Ishikawa (cell line): ENCODE measurements around the gene CCDC9B.

ENCODE experiments used
- CEBPB ChIP-seq: IDR thresholded peaks from 2 replicates; pipeline ENCODE4 v1.6.1; 2012
- CREB1 ChIP-seq: IDR thresholded peaks from 2 replicates; pipeline ENCODE4 v1.6.1; 2012; ENCODE audit warnings: low read depth
- EGR1 ChIP-seq: IDR thresholded peaks from 2 replicates; pipeline ENCODE4 v1.6.1; 2012
- EP300 ChIP-seq: IDR thresholded peaks from 2 replicates; pipeline ENCODE4 v1.6.1; 2012; ENCODE audit warnings: borderline replicate concordance
- FOXM1 ChIP-seq: IDR thresholded peaks from 2 replicates; pipeline ENCODE4 v1.6.1; 2012; ENCODE audit warnings: low read depth, borderline replicate concordance
- RAD21 ChIP-seq: IDR thresholded peaks from 2 replicates; pipeline ENCODE4 v1.6.1; 2012; ENCODE audit warnings: low read depth
- REST ChIP-seq: IDR thresholded peaks from 2 replicates; pipeline ENCODE4 v1.6.1; 2012; ENCODE audit warnings: low read depth, mild to moderate bottlenecking
- TAF1 ChIP-seq: IDR thresholded peaks from 2 replicates; pipeline ENCODE4 v1.6.1; 2012; ENCODE audit warnings: low read depth, mild to moderate bottlenecking
- TEAD4 ChIP-seq: IDR thresholded peaks from 2 replicates; pipeline ENCODE4 v1.6.1; 2012
- USF1 ChIP-seq: IDR thresholded peaks from 2 replicates; pipeline ENCODE4 v1.6.1; 2012
- YY1 ChIP-seq: IDR thresholded peaks from 2 replicates; pipeline ENCODE4 v1.6.1; 2012; ENCODE audit warnings: low read depth
- ZBTB7A ChIP-seq: IDR thresholded peaks from 2 replicates; pipeline ENCODE4 v1.6.1; 2012; ENCODE audit warnings: low read depth
- TF ChIP-seq, protein P1 (sequence below): IDR thresholded peaks from 2 replicates; pipeline ENCODE4 v1.6.1; 2012

- TF ChIP-seq EGR1: no peak
- no peak for TF ChIP-seq USF1
- no peak for TF ChIP-seq EP300
- no peak for TF ChIP-seq YY1
- TF ChIP-seq ZBTB7A: no peak
- TF ChIP-seq, protein P1, sequence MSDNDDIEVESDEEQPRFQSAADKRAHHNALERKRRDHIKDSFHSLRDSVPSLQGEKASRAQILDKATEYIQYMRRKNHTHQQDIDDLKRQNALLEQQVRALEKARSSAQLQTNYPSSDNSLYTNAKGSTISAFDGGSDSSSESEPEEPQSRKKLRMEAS: no peak
- no peak for TF ChIP-seq REST
- no peak for TF ChIP-seq FOXM1
- TF ChIP-seq TEAD4: no peak
- no peak for TF ChIP-seq CEBPB
- no peak for TF ChIP-seq RAD21
- TF ChIP-seq CREB1: no peak
- no peak for TF ChIP-seq TAF1
These were observed 19.3 kb upstream of the CCDC9B start for GRCh38 chr15:40360015-40360414.
